Activated CD8-positive, alpha-beta T cell treated with anti-CD3 and anti-CD28 coated beads for 36 hours (primary cell): ENCODE results near the gene AGRN. TPM values are rescaled to one million over a fixed set of nuclear protein-coding genes. Genes with fewer than 3 reads are reported as not detected.
"Not testable (repeated sequence)": the region's sequence is repeated elsewhere in the genome, so short reads cannot be mapped to it uniquely, and the experiment has no call there.

Source experiments
- ATAC-seq: fragments of 200-7000 bp; cut with Tn5 transposase; one replicate; pipeline ENCODE4 v1.10.0; 2021; ENCODE audit warnings: mild to moderate bottlenecking, moderate library complexity
- CTCF ChIA-PET: fragments of 350-600 bp; sonication (Branson Sonifier 250); formaldehyde crosslinking; loops from one replicate; lab custom pipeline; 2021; ENCODE audit warnings: antibody characterized with exemption; lab: Charles Lee
- POLR2A ChIA-PET: fragments of 350-600 bp; sonication (Branson Sonifier 250); formaldehyde crosslinking; loops from one replicate; lab custom pipeline; 2021; ENCODE audit warnings: antibody characterized with exemption; lab: Charles Lee
- DNase-seq: peaks from one replicate; pipeline ENCODE4 v3.0.0-alpha.2; 2020
- H3K27ac Mint-ChIP-seq: one replicate; pipeline ENCODE4 v1.8.0; 2021; ENCODE audit warnings: mild to moderate bottlenecking, mixed read lengths
- H3K27me3 Mint-ChIP-seq: one replicate; pipeline ENCODE4 v1.8.0; 2021; ENCODE audit warnings: mixed read lengths
- H3K36me3 Mint-ChIP-seq: one replicate; pipeline ENCODE4 v1.8.0; 2021; ENCODE audit warnings: low read depth, mixed read lengths
- H3K4me1 Mint-ChIP-seq: one replicate; pipeline ENCODE4 v1.8.0; 2021; ENCODE audit warnings: low read depth, mixed read lengths
- H3K4me3 Mint-ChIP-seq: one replicate; pipeline ENCODE4 v1.8.0; 2021; ENCODE audit warnings: mild to moderate bottlenecking, moderate library complexity, mixed read lengths
- H3K9me3 Mint-ChIP-seq: one replicate; pipeline ENCODE4 v1.8.0; 2021; ENCODE audit warnings: mixed read lengths
- intact Hi-C: fragments of 100-400 bp; cut with micrococcal nuclease; formaldehyde crosslinking; loops from one replicate; pipeline ENCODE4 v1.10.0; 2022
- total RNA-seq, 2 experiments: library from RNA; stranded (reverse); gene quantifications; one replicate each; pipeline ENCODE4 v1.2.3, GENCODE V29; 2021
- TF ChIP-seq, protein P1 (sequence below): fragments of 200-600 bp; IDR thresholded peaks from one replicate; pipeline ENCODE4 v1.8.0; 2022; ENCODE audit warnings: antibody characterized with exemption, mild to moderate bottlenecking

AGRN gene
- total RNA-seq, 2 experiments from 2014 or later = 64.9 to 68.0 TPM

DNA sequence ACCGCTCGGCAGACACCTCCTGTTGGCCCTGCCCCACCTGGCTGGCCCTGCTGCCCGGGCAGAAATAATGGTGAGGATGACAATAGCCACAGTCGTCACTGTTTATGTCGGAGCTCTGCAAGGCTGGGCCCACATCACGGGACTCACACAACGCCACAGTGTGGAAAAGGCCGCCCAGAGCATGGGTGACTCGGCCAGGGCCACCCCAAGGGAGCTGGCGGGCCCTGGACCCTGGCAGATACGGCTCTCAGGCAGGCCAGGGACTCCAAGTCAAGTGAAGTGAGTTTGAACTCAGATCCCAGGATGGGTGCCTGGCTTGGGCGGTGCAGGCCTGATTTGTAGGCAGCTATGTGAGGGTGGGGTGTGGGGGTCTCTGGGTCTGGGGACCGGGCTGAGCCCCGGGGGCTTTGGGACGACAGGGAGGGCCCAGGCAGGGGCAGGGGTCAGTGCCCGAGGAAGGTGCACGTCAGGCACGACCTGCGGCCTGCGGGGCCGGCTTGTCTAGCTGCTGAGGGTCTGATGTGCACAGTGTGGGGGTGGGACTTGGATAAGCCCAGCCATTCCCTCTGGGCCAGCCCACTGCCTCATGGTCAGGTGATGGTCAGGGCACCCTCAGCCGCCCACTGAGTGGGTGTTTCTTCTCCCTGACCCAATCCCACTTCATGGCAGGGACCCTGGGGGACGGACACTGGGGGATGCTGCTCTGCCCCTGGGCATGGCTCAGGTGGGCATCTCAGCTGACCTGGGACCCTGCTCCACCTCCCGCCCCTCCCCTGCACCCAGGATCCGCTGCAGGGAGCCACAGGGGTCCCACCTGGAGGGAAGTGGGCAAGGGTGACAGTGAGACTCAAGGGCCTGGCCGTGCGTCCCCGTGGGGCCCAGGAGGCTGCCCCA lies 53.2 kb downstream of the AGRN start:
- peaks cover 5% of the 10 kb centered on the region for H3K4me1 Mint-ChIP-seq
- H3K36me3 Mint-ChIP-seq = peaks cover 3% of the 10 kb centered on the region
- CTCF ChIA-PET = no interaction called here
- no peak overlapping the region for H3K27ac Mint-ChIP-seq
- H3K27me3 Mint-ChIP-seq = peaks cover 7% of the 10 kb centered on the region
- POLR2A ChIA-PET = interaction anchor here (0.9 to 2.2 kb wide), 3 partner anchors 9 to 33 kb away, joined by 3 to 5 read pairs (median 3); no protein-coding TSS in a partner anchor
- no peaks in the 10 kb centered on the region for H3K9me3 Mint-ChIP-seq
- intact Hi-C loops = no loop called here
- ATAC-seq = no peak
- TF ChIP-seq, protein P1, sequence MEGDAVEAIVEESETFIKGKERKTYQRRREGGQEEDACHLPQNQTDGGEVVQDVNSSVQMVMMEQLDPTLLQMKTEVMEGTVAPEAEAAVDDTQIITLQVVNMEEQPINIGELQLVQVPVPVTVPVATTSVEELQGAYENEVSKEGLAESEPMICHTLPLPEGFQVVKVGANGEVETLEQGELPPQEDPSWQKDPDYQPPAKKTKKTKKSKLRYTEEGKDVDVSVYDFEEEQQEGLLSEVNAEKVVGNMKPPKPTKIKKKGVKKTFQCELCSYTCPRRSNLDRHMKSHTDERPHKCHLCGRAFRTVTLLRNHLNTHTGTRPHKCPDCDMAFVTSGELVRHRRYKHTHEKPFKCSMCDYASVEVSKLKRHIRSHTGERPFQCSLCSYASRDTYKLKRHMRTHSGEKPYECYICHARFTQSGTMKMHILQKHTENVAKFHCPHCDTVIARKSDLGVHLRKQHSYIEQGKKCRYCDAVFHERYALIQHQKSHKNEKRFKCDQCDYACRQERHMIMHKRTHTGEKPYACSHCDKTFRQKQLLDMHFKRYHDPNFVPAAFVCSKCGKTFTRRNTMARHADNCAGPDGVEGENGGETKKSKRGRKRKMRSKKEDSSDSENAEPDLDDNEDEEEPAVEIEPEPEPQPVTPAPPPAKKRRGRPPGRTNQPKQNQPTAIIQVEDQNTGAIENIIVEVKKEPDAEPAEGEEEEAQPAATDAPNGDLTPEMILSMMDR = no peak
- no peak for DNase-seq
- no peak overlapping the region for H3K4me3 Mint-ChIP-seq

DNA sequence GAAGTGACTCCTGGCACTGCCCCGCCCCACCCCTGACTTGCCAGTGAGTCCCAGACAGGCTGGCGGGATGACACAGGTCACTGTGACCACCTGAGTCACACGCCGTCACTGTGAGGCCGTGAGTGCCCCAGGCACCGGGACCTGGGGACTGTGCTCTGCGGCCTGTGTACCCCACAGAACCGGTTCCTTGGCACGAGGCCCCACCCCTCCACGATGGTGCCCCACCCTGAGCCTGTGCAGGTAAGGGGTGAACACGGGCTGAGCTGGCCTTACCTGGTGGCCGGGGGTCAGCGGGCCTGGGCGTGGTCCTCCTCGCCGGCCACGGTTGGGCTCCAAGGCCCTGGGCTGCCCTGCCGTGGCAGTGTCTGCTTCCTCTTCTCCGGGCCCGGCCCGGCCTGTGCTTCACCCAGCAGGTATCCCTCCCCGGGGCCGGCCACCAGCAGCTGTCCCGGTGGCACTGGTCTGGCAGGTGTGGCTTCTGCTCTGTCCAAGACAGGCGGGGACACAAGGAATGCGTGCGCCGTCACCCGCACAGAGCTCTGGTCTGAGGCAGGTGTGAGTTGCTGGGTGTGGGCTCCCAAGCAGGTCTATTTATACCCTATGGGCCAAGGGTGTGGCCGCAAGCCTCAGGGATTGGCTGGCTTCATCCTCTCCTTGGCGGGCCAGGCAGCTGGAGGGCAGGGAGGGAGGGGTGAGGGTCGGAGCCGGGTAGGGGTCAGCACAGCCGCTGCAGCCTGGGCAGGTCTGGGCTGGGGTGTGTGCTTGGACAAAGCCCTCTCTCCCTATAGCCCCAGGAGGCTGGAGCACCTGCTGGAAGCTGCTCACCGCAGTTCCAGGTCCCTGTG lies 54.0 kb downstream of the AGRN start, which contains the start of gene RNF223:
Gene RNF223 (minus strand): TSS at position 564 of the 845 bp plus-strand sequence. CDS start 1,740 bp downstream, outside the sequence.
- Mint-ChIP-seq H3K27me3 (peaks cover 7% of the 10 kb centered on the region), H3K36me3 (no peaks in the 10 kb centered on the region), H3K27ac (no peak within 1 kb of the TSS), H3K4me1 (peaks cover 2% of the 10 kb centered on the region), H3K9me3 (no peaks in the 10 kb centered on the region), H3K4me3 (no peak within 1 kb of the TSS)
- DNase-seq = no peak
- ChIA-PET CTCF (interaction anchor here (1.4 kb wide), 1 partner anchor 48 kb away, joined by 5 read pairs; no protein-coding TSS in a partner anchor), POLR2A (interaction anchor here (1.1 to 2.2 kb wide), 4 partner anchors 9 to 40 kb away, joined by 3 to 6 read pairs (median 4); no protein-coding TSS in a partner anchor)
- TF ChIP-seq, protein P1 = no peak
- ATAC-seq = no peak
- intact Hi-C loops = no loop called here

DNA sequence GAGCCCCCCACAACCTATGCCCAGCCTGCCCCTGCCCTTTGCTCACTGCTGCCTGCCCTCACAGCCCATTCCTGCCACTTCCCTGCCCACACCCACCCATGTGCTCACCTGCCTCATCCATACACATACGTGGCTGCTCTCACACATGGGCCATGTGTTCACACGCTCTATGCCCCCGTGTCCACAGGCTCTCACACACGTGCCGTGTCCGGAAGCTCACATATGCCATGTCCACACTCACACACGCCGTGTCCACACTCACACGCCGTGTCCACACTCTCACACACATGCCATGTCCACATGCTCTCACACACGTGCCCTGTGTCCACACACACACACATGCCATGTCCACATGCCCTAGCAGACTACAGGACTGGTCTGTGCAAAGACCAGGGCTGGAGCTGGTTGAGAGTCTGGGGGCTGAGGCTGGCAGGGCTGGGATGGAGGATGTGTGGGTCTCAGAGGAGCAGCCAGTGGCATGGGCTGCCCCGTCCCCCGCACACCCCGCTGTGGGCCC lies 54.8 kb downstream of the AGRN start:
- ATAC-seq (no peak), DNase-seq (no peak)
- no peaks in the 10 kb centered on the region for H3K36me3 Mint-ChIP-seq
- intact Hi-C loops = no loop called here
- H3K4me1 Mint-ChIP-seq = peaks cover 7% of the 10 kb centered on the region
- TF ChIP-seq, protein P1 = no peak
- H3K9me3 Mint-ChIP-seq = no peaks in the 10 kb centered on the region
- CTCF ChIA-PET = interaction anchor here (1.4 kb wide), 1 partner anchor 48 kb away, joined by 5 read pairs; no protein-coding TSS in a partner anchor
- H3K27ac Mint-ChIP-seq = no peak overlapping the region
- no peak overlapping the region for H3K4me3 Mint-ChIP-seq
- POLR2A ChIA-PET = interaction anchor here (1.1 to 1.2 kb wide), 3 partner anchors 10 to 39 kb away, joined by 3 to 6 read pairs (median 3); no protein-coding TSS in a partner anchor
- peaks cover 7% of the 10 kb centered on the region for H3K27me3 Mint-ChIP-seq

DNA sequence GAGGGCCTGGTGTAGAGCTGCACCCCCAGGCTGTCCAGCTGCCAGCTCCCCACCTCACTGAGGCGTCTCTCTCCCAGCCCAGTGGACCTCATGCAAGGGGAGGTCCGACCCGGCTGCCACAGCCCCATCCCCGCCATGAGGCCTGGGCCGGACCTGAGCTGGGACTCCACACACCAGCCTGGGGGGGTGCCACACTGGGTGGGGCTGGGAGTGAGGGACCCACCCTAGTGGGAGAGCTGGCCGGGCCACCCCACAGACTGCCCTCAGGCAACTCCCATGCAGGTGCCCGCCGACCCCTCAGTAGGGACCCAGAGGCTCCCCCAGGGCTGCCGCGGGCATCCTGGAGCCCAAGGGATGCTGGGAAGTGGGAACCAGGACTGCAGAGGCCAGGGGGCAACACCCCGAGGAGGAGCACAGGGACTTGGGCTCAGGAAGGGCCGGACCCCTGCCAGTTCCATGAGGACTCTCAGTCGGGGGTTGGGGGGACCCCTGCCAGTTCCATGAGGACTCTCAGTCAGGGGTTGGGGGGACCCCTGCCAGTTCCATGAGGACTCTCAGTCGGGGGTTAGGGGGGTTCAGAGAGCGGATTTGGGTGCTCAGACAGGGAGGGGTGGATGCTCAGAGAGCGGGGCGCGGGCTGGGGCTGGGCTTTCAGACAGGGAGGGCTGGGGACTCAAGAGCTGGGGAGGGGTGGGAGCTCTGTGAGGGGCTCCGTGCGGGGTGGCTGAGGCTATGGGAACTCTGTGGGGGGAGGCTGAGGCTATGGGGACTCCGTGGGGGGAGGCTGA lies 55.4 kb downstream of the AGRN start:
- TF ChIP-seq, protein P1 = no peak
- intact Hi-C loops = no loop called here
- DNase-seq (no peak), ATAC-seq (no peak)
- Mint-ChIP-seq H3K36me3 (no peaks in the 10 kb centered on the region), H3K27ac (no peak overlapping the region), H3K9me3 (no peaks in the 10 kb centered on the region), H3K4me3 (no peak overlapping the region), H3K27me3 (peaks cover 5% of the 10 kb centered on the region), H3K4me1 (peaks cover 7% of the 10 kb centered on the region)
- ChIA-PET CTCF (interaction anchor here (1.4 kb wide), 1 partner anchor 47 kb away, joined by 5 read pairs; no protein-coding TSS in a partner anchor), POLR2A (interaction anchor here (1.1 to 1.2 kb wide), 2 partner anchors 11 to 15 kb away, joined by 3 to 6 read pairs; no protein-coding TSS in a partner anchor)

DNA sequence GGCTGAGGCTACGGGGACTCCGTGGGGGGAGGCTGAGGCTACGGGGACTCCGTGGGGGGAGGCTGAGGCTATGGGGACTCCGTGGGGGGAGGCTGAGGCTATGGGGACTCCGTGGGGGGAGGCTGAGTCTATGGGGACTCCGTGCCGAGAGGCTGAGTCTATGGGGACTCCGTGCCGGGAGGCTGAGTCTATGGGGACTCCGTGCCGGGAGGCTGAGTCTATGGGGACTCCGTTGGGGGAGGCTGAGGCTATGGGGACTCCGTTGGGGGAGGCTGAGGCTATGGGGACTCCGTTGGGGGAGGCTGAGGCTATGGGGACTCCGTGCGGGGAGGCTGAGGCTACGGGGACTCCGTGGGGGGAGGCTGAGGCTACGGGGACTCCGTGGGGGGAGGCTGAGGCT lies 57.5 kb downstream of the AGRN start:
- intact Hi-C loops, H3K36me3 Mint-ChIP-seq, H3K9me3 Mint-ChIP-seq, CTCF ChIA-PET, DNase-seq, H3K4me3 Mint-ChIP-seq, ATAC-seq, H3K4me1 Mint-ChIP-seq, POLR2A ChIA-PET, H3K27me3 Mint-ChIP-seq, H3K27ac Mint-ChIP-seq: not testable (repeated sequence)
